ENCODE results near the gene TSR1.

TSR1 gene

DNA sequence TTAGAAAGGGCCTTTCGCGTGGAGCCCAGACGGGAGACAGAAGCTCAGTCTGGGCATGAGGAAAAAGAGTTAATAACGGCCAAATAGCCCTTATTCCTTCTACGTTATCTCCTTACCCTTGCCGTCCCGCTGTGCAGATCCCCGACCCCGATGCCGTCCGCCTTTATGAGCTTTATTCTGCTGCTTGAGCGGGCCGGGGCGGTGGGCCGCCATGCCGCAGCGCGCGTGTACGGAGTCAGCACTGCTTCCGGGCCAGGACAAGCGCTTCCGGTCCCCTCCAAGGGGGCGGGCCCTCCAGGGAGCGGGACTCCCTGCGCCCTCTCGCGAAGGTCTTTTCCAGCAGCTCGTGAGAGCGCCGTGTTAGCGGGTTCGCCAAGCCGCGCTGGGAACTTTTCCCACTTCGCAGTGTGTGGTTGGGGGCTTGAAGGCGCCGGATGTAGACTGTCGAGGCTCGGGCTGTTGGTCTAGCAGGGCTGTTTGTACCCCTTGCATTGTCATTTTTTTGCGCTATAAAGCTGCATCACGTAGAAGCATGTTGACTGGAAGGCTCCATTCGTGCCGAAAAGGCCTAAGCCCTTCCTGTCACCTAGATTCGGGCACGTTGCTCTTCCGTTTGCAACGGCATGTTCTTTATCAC is at the start of gene TSR1:
Gene TSR1, minus strand, starts transcription at position 243 of the 637 bp plus-strand sequence. Its CDS starts 30 bp downstream, at position 213.
- peak; percentile 86 for DNase-seq (ENCODE audit: low read depth, low spot score)

DNA sequence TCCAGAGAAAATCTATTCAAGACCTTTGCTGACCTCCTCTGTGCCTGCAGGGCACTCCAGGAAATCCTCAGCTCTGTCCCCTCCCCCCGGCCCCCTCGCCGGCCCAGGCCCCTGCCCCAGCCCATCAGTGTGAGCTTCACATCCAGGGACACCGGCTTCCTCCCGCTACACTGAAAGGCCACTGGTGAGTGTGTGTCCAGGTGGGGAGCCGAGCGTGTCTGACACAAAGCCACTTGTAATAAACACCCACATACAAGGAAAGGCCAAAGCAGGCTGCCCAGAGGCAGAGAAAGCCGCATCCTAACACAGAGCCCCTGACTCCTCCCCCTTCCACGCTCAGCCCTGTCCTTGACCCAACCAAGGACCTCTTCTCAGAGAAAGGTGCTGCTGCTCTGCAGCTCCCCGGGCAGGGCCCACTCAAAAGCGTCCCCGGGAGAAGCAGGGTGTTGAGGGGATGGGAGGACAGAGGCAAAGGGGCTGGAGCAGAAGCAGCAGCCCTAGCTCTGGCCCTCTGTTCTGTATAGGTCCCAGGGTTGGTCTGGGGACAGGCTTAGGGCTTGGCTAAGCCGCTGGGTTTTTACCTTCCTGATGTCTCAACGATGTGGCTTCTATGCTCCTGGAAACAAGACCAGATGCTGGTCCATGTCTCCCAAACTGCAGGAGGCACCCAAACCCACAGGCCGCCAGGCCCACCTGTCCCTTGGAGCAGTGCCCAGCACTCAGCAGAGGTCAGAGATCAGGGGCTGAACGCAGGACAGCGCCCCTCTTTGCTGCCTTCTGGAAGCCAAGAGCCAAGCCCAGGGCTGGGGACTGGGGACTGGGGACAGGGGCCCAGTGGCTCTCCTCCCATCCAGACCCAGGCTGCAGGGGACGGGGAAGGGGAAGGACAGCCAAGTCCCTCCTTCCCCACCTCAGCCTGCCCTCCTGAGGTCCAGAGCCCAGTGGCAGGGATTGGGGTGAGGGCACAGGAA is 49.3 kb upstream of the TSR1 start:
- DNase-seq (ENCODE audit: low read depth, low spot score): no peak

- DNase-seq (ENCODE audit: low read depth, low spot score): no peak
Measured at GRCh38 chr17:2384439-2385127, 48.3 kb upstream of the TSR1 start.

DNA sequence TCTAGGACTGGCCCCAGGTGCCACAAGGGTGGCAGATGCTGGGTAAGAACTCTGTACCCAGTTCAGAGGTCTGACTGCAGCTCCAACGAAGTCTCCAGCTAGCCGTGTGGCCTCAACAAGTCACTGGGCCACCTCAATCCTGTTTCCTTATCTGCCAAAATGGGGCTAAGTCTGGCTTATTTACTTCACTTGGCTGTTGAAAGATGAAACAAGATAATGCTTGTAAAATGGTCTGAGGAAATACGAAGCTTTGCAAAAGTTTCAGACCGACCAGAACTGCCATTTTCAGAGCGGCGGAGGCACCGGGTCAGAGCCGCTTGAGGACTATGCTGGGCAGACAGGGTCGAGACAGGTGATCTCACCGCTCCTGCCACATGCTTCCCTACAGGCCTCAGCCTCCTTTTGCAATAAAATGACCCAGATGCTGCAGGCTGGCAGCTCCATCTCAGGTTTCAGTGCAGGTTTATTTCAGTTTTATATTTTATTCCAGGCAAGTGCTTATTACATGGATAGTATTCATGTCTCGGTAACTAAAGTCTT is 47.4 kb upstream of the TSR1 start:
- no peak for DNase-seq (ENCODE audit: low read depth, low spot score)

DNA sequence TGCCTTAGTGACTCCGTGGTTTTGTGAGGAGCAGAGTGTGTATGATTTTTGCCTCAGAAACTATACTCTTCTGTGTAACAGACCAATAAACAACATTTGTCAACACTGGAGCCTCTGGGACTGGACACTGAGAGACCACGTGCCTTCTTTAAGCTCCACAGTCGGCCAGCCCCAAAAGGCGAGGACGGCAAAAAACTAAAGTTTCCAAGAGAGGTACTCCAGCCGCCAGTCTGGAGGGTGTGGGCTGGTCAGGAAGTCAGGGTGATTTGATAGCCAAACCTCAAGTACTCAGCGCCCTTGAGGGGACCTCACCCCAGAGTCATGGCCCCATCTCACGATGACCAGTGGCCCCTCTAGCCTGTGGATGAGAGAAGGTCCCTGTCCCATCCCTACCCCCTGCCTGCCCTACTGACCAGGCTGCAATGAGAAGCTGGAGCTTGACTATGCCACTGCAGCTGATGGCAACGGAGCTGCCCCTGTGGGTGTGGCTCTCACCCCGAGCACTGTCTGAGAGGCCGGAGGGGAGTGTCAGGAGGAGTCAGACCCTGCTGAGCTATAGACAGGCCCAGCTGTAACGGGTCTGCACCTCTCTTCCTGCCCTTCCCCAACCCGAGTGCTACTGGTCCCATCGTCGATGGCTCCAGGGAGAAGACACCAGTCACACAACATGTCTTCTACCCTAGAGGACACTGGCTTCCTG is 44.8 kb upstream of the TSR1 start:
- no peak for DNase-seq (ENCODE audit: low read depth, low spot score)

GRCh38 chr17:2380226-2380922 is 44.1 kb upstream of the TSR1 start:
- DNase-seq (ENCODE audit: low read depth, low spot score): no peak

- DNase-seq (ENCODE audit: low read depth, low spot score): no peak
Measured at GRCh38 chr17:2379489-2380225, 43.4 kb upstream of the TSR1 start.

GRCh38 chr17:2378905-2379304 is 42.6 kb upstream of the TSR1 start:
- DNase-seq (ENCODE audit: low read depth, low spot score): no peak

GRCh38 chr17:2377659-2378058 is 41.4 kb upstream of the TSR1 start:
- DNase-seq (ENCODE audit: low read depth, low spot score): no peak

DNA sequence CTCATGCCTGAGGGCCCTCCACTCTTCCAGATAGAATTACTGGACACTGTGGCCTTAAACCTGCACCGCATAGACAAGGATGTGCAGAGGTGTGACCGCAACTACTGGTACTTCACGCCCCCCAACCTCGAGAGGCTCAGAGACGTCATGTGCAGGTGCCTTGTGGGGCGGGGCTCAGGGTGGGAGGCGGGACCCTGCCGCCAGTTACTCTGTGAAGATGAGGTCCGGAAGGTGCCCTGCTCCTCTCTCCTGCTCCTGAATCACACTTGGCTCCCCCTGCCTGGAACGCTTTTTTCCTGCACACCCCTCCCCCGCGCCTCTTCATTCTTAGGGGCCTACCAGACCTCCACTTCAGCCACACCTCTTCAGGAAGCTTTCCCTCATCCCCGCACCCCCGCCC is 39.9 kb upstream of the TSR1 start:
- DNase-seq (ENCODE audit: low read depth, low spot score): no peak

- no peak for DNase-seq (ENCODE audit: low read depth, low spot score)
Measured at GRCh38 chr17:2375406-2375805, 39.1 kb upstream of the TSR1 start.

DNA sequence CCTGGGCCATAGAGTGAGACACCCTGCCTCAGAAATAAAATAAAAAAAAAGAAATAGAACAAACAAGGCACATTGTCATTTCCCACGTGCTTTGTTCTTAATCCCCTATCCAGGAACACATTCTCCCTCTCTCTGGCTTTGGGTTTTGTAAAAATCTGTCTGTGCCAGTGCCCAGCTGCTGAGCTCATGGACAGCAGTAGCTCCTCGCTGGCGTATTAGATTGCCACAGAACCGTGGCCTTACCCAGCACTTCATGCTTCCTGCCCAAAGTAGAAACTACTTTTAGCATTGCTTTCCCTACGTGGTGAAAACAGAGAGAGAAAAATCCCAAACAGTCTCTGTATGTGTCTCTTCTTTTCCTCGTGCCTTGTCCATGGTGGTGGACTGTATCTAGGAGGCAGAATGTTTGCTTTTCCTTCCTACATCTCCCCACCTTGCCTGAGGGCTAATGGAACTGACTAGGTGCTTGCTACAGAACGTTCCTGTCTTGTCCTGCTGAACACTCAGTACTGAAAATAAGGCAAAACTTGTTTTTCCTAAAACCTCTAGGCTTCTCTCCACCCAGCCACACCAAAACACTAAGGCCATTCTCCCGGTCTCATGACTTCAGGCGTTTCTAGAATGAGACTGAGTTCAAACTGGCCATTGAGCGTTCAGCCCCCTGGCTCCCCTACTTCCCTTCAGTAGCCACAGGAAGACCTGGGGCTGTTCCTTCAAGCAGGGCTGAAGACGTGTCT is 38.5 kb upstream of the TSR1 start:
- no peak for DNase-seq (ENCODE audit: low read depth, low spot score)

DNA sequence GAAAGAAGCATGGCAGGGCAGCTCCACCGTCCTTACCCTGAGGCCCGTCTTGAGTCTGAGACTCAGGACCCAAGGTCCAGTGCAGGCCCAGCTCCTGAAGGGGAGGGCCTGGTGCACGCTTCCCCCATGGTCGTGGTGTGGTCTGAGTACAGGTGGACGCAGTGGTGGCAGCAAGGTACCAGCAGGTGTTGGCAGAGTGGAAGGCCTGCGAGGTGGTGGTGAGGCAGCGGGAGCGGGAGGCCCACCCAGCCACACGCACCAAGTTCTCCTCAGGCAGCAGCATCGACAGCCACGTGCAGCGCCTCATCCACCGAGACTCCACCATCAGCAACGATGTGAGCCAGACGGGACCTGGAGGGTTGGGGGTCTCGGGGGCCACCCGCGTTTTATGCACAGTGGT is 36.9 kb upstream of the TSR1 start:
- no peak for DNase-seq (ENCODE audit: low read depth, low spot score)

DNA sequence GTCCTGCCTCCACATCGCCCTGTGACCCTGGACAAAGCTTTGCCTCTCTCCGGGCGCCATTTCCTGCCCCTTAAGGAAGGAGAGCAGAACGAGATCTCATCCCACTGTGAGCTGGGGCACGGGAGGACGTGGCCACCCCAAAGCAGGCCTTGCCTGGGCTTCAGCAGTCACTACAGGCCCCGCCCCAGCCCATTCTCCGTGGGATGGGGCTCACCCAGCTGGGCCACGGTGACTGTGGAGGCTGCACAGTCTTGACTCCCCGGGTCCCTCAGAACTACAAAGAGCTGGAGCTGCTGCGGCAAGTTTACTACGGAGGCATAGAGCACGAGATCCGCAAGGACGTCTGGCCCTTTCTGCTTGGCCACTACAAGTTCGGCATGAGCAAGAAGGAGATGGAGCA is 36.4 kb upstream of the TSR1 start:
- DNase-seq (ENCODE audit: low read depth, low spot score): no peak

GRCh38 chr17:2372180-2372579 is 35.9 kb upstream of the TSR1 start:
- no peak for DNase-seq (ENCODE audit: low read depth, low spot score)

DNA sequence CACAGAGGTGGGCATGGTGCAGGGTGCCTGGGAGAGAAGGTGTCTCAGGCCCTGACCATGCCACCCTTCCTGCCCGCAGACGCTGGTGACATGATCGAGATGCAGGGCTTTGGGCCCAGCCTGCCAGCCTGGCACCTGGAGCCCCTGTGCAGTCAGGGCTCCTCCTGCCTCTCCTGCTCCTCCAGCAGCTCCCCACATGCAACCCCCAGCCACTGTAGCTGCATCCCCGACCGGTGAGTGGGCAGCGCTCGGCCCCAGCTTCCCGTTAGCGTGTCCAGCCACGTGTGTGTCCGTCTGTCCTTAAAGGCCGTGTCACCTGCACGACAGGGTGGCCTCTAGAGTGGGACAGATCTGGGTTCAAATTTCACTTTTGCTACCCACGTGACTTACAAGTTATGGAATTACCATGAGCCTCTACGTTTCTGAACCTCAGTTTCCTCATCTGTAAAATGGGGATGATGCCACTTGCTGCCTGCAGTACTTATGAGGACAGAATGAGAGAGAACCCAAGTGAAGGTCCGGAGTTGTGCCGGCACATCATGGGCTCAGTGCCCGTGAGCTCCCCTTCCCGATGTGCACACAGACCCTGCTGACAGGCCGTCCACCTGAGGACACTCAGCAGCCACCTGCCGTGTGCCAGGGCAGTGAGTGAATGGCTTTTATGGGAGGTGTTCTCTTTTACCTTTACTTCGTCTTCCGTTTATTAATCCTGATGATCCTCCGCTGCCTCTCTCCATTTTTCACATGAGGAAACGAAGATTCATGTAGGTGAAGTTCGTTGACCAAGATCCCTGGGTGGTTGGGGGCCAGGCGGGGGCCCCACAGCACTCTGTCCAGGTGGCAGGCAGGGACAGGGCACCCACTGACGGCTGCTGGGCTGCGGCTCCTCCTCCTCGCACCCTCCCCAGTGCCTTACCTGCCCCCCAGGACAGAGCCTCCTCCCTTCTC is 35.2 kb upstream of the TSR1 start:
- DNase-seq (ENCODE audit: low read depth, low spot score): no peak

DNA sequence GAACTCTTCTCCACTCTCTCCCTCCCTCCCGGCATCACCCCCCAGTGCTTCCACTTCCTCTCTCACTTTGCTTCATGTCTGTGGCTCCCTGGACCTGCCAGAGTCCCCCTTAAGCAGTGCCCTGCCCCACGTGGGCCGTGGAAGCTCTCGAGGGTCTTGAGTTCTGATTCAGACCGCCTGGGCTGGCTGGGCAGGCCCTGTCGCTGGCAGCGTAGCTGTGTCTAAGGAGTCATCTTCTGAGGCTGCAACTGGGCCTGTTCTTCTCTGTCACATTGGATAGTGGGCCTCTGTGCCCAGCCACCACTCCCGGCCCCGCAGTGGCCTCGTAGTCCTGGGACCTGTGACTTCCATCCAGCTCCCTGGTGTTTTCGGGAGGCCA is 33.9 kb upstream of the TSR1 start:
- DNase-seq (ENCODE audit: low read depth, low spot score): no peak

GRCh38 chr17:2369551-2370210 is 33.4 kb upstream of the TSR1 start:
- no peak for DNase-seq (ENCODE audit: low read depth, low spot score)
